ENCODE measurements around the gene CCRL2.
"Not testable (repeated sequence)": the region's sequence is repeated elsewhere in the genome, so short reads cannot be mapped to it uniquely, and the experiment has no call there.

Gene CCRL2

GRCh38 chr3:46405301-46406019, 1.6 kb upstream of the CCRL2 start:
- no peak for DNase-seq

- no peak for DNase-seq
Observed at GRCh38 chr3:46406443-46406787, 644 bp upstream of the CCRL2 start.

- no peak for DNase-seq
Observed at GRCh38 chr3:46407970-46408369, 911 bp downstream of the CCRL2 start.

- DNase-seq = no peak
Observed at GRCh38 chr3:46408853-46409252, 1.8 kb downstream of the CCRL2 start.

GRCh38 chr3:46409739-46410489, 2.9 kb downstream of the CCRL2 start:
- DNase-seq = no peak

- no peak for DNase-seq
Observed at GRCh38 chr3:46410669-46411068, 3.6 kb downstream of the CCRL2 start.

DNA sequence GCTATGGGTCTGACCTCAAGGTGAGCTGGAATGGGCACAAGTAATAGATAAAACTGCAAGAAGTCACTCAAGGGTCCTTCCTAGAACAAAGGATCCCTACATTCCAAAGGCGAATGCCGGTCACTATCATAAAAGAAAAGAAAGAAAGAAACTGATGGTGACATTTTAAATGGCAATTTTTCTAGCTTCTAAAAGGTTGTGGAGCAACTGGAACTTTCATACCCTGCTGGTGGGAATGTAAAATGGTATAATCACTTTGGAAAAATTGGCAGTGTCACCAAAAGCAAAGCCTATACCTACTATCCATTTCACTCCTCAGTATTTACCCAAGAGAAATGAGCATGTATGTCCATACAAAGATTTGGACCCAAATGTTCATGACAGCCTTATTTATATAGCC, 4.2 kb downstream of the CCRL2 start:
- no peak for DNase-seq

GRCh38 chr3:46412786-46413298, 5.8 kb downstream of the CCRL2 start:
- DNase-seq = no peak

GRCh38 chr3:46413951-46414350, 6.9 kb downstream of the CCRL2 start:
- DNase-seq = no peak

GRCh38 chr3:46414739-46415138, 7.7 kb downstream of the CCRL2 start:
- DNase-seq = no peak

DNA sequence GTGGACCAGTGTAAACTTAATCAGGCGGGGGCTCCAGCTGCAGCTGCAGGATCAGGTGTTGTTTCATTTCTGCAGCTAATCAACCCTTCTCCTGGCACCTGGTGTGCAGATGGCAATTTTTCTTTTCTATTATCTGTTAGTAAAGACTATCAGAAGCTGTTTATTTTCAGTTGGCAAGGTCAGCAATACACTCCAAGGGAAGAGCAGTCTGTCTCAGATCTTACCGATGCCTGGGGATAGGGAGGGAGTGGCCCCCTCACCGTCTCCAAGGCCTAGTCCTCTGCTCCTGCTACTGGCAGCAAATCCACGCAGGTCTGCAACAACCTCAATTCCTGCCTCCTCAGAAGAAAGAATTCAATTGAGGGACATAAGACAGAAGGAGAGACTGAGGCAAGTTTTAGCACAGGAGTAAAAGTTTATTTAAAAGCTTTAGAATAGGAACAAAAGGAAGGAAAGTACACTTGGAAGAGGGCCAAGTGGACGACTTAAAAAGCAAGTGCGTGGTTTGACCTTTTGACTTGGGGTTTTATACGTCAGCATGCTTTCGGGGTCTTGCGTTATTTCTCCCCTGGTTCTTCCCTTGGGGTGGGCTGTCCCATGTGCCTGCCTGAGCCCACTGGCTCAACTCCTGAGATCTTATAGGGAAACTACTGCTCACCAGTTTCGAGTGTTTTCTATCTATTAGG, 9.2 kb downstream of the CCRL2 start:
- DNase-seq = no peak

- DNase-seq = no peak
Observed at GRCh38 chr3:46416811-46417510, 9.9 kb downstream of the CCRL2 start.

GRCh38 chr3:46417841-46418611, 11.0 kb downstream of the CCRL2 start:
- DNase-seq = no peak

DNA sequence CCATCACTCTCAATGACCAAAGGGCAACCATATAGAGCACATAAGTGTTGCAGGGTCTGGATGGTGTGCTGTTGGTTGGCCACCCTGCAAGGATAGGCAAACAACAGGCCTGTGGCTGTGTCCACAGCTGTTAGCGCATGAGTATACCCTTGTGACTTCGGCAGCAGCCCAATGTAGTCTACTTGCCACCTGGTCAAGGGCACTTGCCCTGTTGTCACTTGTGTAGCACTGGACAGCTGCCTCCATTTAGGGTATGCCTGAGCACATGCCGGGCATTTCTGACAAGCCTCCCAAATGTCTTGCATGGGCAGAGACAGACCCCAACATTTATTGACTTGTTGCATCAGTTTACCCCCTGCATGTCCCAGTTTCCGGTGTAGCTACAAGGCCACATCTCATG, 12.8 kb downstream of the CCRL2 start:
- DNase-seq = no peak

DNA sequence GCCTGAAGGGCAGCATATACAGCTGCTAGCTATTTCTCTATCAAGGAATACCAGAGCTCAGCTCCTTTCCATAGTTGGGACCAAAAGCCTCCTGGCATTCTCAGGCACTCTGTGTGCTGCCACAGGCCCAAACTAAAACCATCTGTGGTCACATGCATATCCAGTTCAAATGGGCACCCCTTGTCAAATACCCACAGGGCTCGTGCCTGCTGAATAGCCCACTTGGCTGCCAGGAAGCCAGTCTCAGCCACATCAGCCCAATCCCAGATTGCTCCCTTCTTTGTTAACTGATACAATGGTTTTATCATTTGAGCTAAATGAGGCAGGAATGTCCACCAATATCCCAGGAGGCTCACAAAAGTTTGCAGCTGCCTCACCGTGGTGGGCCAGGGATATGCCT, 13.9 kb downstream of the CCRL2 start:
- DNase-seq = no peak

GRCh38 chr3:46422617-46423016, 15.6 kb downstream of the CCRL2 start:
- DNase-seq = no peak

- DNase-seq = no peak
Observed at GRCh38 chr3:46423588-46423987, 16.5 kb downstream of the CCRL2 start.

DNA sequence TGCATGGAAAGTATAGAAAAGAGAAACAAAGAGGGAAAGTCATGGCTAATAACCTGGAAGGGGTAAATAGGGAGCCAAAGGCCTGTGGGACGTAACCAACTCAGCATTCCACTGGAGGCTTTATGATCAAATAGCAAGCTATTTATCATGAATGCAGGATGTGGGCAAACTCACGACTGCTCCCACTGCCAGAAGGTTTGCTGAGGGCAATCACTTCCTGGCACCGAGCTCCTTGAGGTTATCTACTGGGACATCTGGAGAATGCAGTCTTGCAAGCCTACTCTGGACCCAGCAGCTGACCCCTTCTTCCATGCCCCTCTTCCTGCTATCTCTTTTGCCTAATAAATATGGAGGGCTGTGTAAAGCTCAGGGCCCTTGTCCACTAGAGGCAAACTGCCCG, 19.4 kb downstream of the CCRL2 start:
- not testable (repeated sequence) for DNase-seq

DNA sequence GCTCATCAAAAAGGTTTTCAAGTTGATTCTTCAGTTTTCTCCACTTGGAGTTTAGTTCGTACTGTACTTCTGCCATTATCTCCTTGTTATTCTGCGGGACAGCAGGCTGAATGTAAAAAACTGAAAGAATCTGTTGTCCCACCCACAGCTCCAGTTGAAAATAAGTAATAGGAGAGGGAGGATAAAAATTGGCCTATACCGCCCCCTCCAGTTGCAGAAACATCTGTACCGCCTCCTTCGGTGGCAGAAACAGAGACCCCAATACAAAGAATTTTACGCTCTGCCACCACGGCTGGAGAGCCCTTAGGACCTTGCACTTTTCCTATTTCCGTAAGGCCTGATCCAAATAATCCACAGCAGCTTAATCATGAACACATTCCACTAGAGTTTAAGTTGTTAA, 20.3 kb downstream of the CCRL2 start:
- not testable (repeated sequence) for DNase-seq

GRCh38 chr3:46427916-46428833, 21.1 kb downstream of the CCRL2 start:
- DNase-seq = no peak

- DNase-seq = no peak
Observed at GRCh38 chr3:46429250-46429649, 22.2 kb downstream of the CCRL2 start.
